GM21786 (cell line): ENCODE results near the gene MBD5.
A peak's percentile ranks its signal among the peaks of the same experiment; 100 is the strongest.

Source experiments
- ATAC-seq: cut with Tn5 transposase; IDR thresholded peaks from one replicate; pipeline ENCODE4 v1.9.1; 2021; ENCODE audit not compliant: unreplicated experiment

The MBD5 gene

GRCh38 chr2:148450531-148450930 is 429.6 kb downstream of the MBD5 start:
- no peak for ATAC-seq

GRCh38 chr2:148451046-148451445 is 430.2 kb downstream of the MBD5 start:
- ATAC-seq: no peak

- no peak for ATAC-seq
These were observed 434.9 kb downstream of the MBD5 start for GRCh38 chr2:148455791-148456190.

GRCh38 chr2:148458171-148458570 is 437.3 kb downstream of the MBD5 start:
- no peak for ATAC-seq

- no peak for ATAC-seq
These were observed 438.5 kb downstream of the MBD5 start for GRCh38 chr2:148459377-148459778.

- ATAC-seq: no peak
These were observed 441.0 kb downstream of the MBD5 start for GRCh38 chr2:148461876-148462275.

- ATAC-seq: no peak
These were observed 454.7 kb downstream of the MBD5 start for GRCh38 chr2:148475626-148476025.

GRCh38 chr2:148479398-148479797 is 458.5 kb downstream of the MBD5 start:
- ATAC-seq: no peak

- ATAC-seq: no peak
These were observed 462.8 kb downstream of the MBD5 start for GRCh38 chr2:148483665-148484064.

- no peak for ATAC-seq
These were observed 463.2 kb downstream of the MBD5 start for GRCh38 chr2:148484066-148484465.

GRCh38 chr2:148486655-148487054 is 465.8 kb downstream of the MBD5 start:
- no peak for ATAC-seq

- no peak for ATAC-seq
These were observed 466.5 kb downstream of the MBD5 start for GRCh38 chr2:148487439-148487838.

GRCh38 chr2:148490840-148491439 is 470.0 kb downstream of the MBD5 start:
- ATAC-seq: no peak

- ATAC-seq: peak; percentile 64
These were observed 473.1 kb downstream of the MBD5 start for GRCh38 chr2:148493822-148494563.

- no peak for ATAC-seq
These were observed 474.7 kb downstream of the MBD5 start for GRCh38 chr2:148495586-148495985.

GRCh38 chr2:148501545-148501944 is 480.7 kb downstream of the MBD5 start:
- ATAC-seq: no peak

GRCh38 chr2:148503516-148503915 is 482.6 kb downstream of the MBD5 start:
- no peak for ATAC-seq

GRCh38 chr2:148507970-148508369 is 487.1 kb downstream of the MBD5 start:
- no peak for ATAC-seq

GRCh38 chr2:148508878-148509287 is 488.0 kb downstream of the MBD5 start:
- no peak for ATAC-seq

GRCh38 chr2:148509288-148509902 is 488.5 kb downstream of the MBD5 start:
- peak; percentile 100 for ATAC-seq

GRCh38 chr2:148511883-148512282 is 491.0 kb downstream of the MBD5 start:
- no peak for ATAC-seq

- no peak for ATAC-seq
These were observed 491.6 kb downstream of the MBD5 start for GRCh38 chr2:148512501-148512900.
